HL-60 (cell line): ENCODE results near the gene IL2RG.

ENCODE experiments used
- CTCF ChIP-seq: IDR thresholded peaks from one replicate; pipeline ENCODE4 v1.5.1; 2011; ENCODE audit warnings: low read length, control low read depth, inconsistent platforms; ENCODE audit not compliant: insufficient read depth
- POLR2AphosphoS5 ChIP-seq: IDR thresholded peaks from 2 replicates; pipeline ENCODE4 v1.6.1; 2012; ENCODE audit warnings: low read depth
- REST ChIP-seq: IDR thresholded peaks from 2 replicates; pipeline ENCODE4 v1.6.1; 2012; ENCODE audit warnings: low read depth; ENCODE audit not compliant: insufficient replicate concordance

- TF ChIP-seq CTCF (no peak), REST (no peak), POLR2AphosphoS5 (no peak)
These were observed 36.9 kb upstream of the IL2RG start for GRCh38 chrX:71148278-71148663.
